Stomach (tissue), 9 donors: Measurements from ENCODE around the gene AKAP13. TPM values are rescaled to one million over a fixed set of nuclear protein-coding genes. Genes with fewer than 3 reads are reported as not detected.
A peak's percentile ranks its signal among the peaks of the same experiment; 100 is the strongest.

Source experiments
- DNase-seq, 2 donors: peaks; one replicate each; pipeline versions ENCODE4 v3.0.0 to v3.0.0-alpha.2; 2013 to 2019
- H3K27ac ChIP-seq, 5 donors: fragments of 200-600 bp in 4 of 5; sonication (generic) in 4 of 5; one replicate each; pipeline ENCODE4 v1.5.1; 2013 to 2019; ENCODE audit warnings: mild to moderate bottlenecking in 1 of 5, moderate library complexity in 1 of 5
- H3K27me3 ChIP-seq, 3 donors: fragments of 200-600 bp; sonication (generic); one replicate each; pipeline ENCODE4 v1.5.1; 2017 to 2019; ENCODE audit warnings: mixed run types in 1 of 3
- H3K36me3 ChIP-seq, 4 donors: fragments of 200-600 bp; sonication (generic); 1 replicate in 3 of 4; 2 replicates in 1 of 4; pipeline ENCODE4 v1.5.1; 2016 to 2019
- H3K4me1 ChIP-seq, 4 donors: fragments of 200-600 bp; sonication (generic); one replicate each; pipeline ENCODE4 v1.5.1; 2016 to 2019
- H3K4me3 ChIP-seq, 4 donors: fragments of 200-600 bp; sonication (generic) in 3 of 4; one replicate each; pipeline ENCODE4 v1.5.1; 2016 to 2019; ENCODE audit warnings: mild to moderate bottlenecking in 1 of 4
- H3K9me3 ChIP-seq, 4 donors: fragments of 200-600 bp; sonication (generic); one replicate each; pipeline ENCODE4 v1.5.1; 2016 to 2019
- CTCF ChIP-seq, 7 experiments: fragments of 450-650 bp in 4 of 7; fragments of 200-600 bp in 3 of 7; sonication (generic) in 3 of 7; IDR thresholded peaks; one replicate each; pipeline ENCODE4 v1.5.1; 2016 to 2019; ENCODE audit warnings: antibody characterized with exemption in 7 of 7, control low read depth in 2 of 7, mild to moderate bottlenecking in 1 of 7
- EP300 ChIP-seq: sonication (generic); formaldehyde crosslinking; IDR thresholded peaks from one replicate; pipeline ENCODE4 v1.6.1; 2017; ENCODE audit warnings: antibody characterized with exemption
- POLR2A ChIP-seq, 4 donors: fragments of 450-650 bp; IDR thresholded peaks; one replicate each; pipeline ENCODE4 v1.6.1; 2016; ENCODE audit warnings: antibody characterized with exemption in 4 of 4, control low read depth in 2 of 4, mild to moderate bottlenecking in 1 of 4, moderate library complexity in 1 of 4
- POLR2AphosphoS5 ChIP-seq, 3 donors: sonication (generic); formaldehyde crosslinking; IDR thresholded peaks; one replicate each; pipeline ENCODE4 v1.6.1; 2016; ENCODE audit warnings: antibody characterized with exemption in 3 of 3
- WGBS, 5 donors: extraction: QIAGEN DNeasy Blood & Tissue Kit in 3 of 5; methylation state at CpG; one replicate each; pipeline versions ENCODE4 v1.1.5 to v1.1.7; 2013 to 2018; 5-methylcytosine and 5-hydroxymethylcytosine counted together
- intact Hi-C: fragments of 100-400 bp; cut with DNase I; formaldehyde crosslinking; loops from one replicate; pipeline ENCODE4 v1.15.1; 2023; ENCODE audit warnings: low total_unique reads
- polyA plus RNA-seq, 3 donors: library from polyadenylated mRNA; stranded (reverse); fragments of 200-250 nt; gene quantifications; one replicate each; pipeline ENCODE4 v1.2.3, GENCODE V29; 2013
- total RNA-seq, 5 donors: library from RNA; depleted of rRNA; stranded (reverse); fragments of >200 nt; gene quantifications; one replicate each; pipeline versions ENCODE4 v1.1.0 to v1.2.3, GENCODE V29; 2014 to 2016
- donor health status: healthy with polysubstance abuse.
- donor health status: Bipolar disorder and iron deficiency.
- donor health status: healthy.

The AKAP13 gene
- total and polyA plus RNA-seq, 8 donors, result 33.1 to 395 (median 138) TPM

- peak overlapping the region in 4 of 5 donors; percentile 71 to 85 (median 82) for H3K27ac ChIP-seq
- no peaks in the 10 kb centered on the region for H3K9me3 ChIP-seq
- H3K4me3 ChIP-seq, result no peak overlapping the region
- peaks cover 52 to 82% (median 65%) of the 10 kb centered on the region in 4 donors for H3K4me1 ChIP-seq
- peak in 1 of 2 donors; percentile 70 for DNase-seq
- peaks cover 0 to 8% (median 1%) of the 10 kb centered on the region in 4 donors for H3K36me3 ChIP-seq
- intact Hi-C loops, result no loop called here
- no peaks in the 10 kb centered on the region for H3K27me3 ChIP-seq
- TF ChIP-seq POLR2A (IDR thresholded peaks at IDR 0.05) (no peak), POLR2AphosphoS5 (IDR thresholded peaks at IDR 0.05) (no peak), EP300 (no peak), CTCF (IDR thresholded peaks at IDR 0.05) (no peak)
Observed at GRCh38 chr15:85616549-85617110, 236.2 kb downstream of the AKAP13 start.

- DNase-seq, result no peak
Observed at GRCh38 chr15:85618228-85618505, 237.8 kb downstream of the AKAP13 start.

DNA sequence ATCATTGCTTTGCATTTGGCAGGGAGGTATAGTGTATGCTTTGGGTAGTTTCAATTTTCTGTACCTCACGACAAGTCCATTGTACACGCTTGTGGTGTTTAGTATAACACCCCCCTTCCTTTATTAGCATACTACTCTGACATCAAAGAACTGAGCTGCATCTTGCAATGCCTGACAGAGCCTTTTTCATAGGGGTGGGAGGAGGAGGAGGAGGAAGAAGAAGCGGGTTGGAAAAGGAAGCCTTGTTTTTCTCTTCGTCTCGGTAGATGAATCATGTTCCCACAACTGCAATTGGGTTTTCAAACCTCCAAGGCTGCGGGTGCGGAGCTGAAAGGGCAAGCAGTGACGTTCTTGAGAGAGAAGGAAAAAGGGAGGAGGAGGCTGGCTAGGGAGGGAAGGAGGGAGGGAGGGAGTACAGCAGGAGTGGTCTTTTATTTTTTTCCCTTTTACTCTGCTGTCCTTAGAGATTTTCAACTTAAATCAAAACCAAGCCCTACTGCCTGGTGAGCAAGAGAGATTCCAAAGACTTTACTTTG, 238.6 kb downstream of the AKAP13 start:
- TF ChIP-seq CTCF (IDR thresholded peaks at IDR 0.05), result no peak
- peak in 2 of 3 donors; percentile 47 to 81 for TF ChIP-seq POLR2AphosphoS5 (IDR thresholded peaks at IDR 0.05)
- DNase-seq, result peak; percentile 53 to 93
- Histone ChIP-seq H3K27ac (peak overlapping the region; percentile 68 to 85 (median 78)), H3K36me3 (peaks cover 0 to 6% (median 0%) of the 10 kb centered on the region in 4 donors), H3K4me1 (peaks cover 58 to 100% (median 81%) of the 10 kb centered on the region in 4 donors), H3K27me3 (no peaks in the 10 kb centered on the region), H3K4me3 (peak overlapping the region; percentile 41 to 52 (median 48)), H3K9me3 (no peaks in the 10 kb centered on the region)
- 0 to 9% (median 1%) methylated on average over 8 of the region's 8 CpGs for WGBS, 5 donors
- intact Hi-C loops, result no loop called here

More at GRCh38 chr15:85618228-85618505, 237.8 kb downstream of the AKAP13 start:
- intact Hi-C loops, result no loop called here
- Histone ChIP-seq H3K27me3 (no peaks in the 10 kb centered on the region), H3K36me3 (peaks cover 0 to 6% (median 0%) of the 10 kb centered on the region in 4 donors), H3K9me3 (no peaks in the 10 kb centered on the region), H3K27ac (peak overlapping the region in 4 of 5 donors; percentile 71 to 85 (median 82)), H3K4me1 (peaks cover 52 to 94% (median 72%) of the 10 kb centered on the region in 4 donors), H3K4me3 (peak overlapping the region in 1 of 4 donors; percentile 51)
- TF ChIP-seq POLR2A (IDR thresholded peaks at IDR 0.05) (no peak), CTCF (IDR thresholded peaks at IDR 0.05) (no peak), EP300 (no peak), POLR2AphosphoS5 (IDR thresholded peaks at IDR 0.05) (no peak)
- WGBS, 5 donors, result 13 to 33% (median 24%) methylated on average over 1 of the region's 1 CpG

DNA sequence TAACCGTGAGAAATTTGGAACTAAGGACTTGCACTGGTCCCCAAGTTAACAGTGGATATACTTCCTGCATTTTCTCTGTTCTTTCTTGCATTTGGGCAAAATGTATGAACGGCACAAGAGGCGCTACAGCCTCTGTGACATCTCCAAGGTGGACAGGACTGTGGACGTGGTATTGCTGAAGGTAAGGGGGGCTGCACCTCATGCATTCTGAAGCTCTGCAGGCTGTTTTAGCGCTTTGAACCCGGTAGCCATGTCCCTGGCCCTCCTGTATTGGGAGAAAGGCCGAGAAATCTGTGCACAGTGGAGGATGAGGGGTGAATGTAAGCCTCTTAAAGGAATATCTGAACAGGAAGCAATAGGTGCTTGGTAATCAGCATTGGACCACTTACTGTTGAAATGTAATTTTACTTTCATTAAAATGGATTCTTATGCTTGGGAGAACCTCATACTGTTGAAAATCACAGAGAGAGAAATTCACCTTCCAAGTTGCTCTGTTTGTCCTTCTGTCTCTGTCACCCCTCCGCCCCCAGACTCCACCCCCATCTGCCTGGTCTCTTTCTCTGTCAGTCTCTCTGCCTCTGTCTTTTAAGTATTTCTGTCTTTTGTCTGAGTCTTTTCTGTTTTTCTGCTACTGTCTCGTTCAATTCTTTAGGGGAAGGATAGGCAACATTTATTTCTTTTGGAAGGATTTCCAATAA, 239.7 kb downstream of the AKAP13 start:
- H3K4me3 ChIP-seq, result peak overlapping the region; percentile 41 to 52 (median 48)
- peak in 1 of 2 donors; percentile 36 for DNase-seq
- no peaks in the 10 kb centered on the region for H3K27me3 ChIP-seq
- peak overlapping the region; percentile 67 to 85 (median 78) for H3K27ac ChIP-seq
- H3K9me3 ChIP-seq, result no peaks in the 10 kb centered on the region
- TF ChIP-seq POLR2A (IDR thresholded peaks at IDR 0.05) (no peak), CTCF (IDR thresholded peaks at IDR 0.05) (no peak), EP300 (no peak), POLR2AphosphoS5 (IDR thresholded peaks at IDR 0.05) (no peak)
- peaks cover 60 to 100% (median 85%) of the 10 kb centered on the region in 4 donors for H3K4me1 ChIP-seq
- H3K36me3 ChIP-seq, result peaks cover 0 to 6% (median 0%) of the 10 kb centered on the region in 4 donors
- intact Hi-C loops, result no loop called here
- 47 to 70% (median 65%) methylated on average over 9 of the region's 9 CpGs for WGBS, 5 donors
